T-helper 1 cell treated with Interleukin-12 subunit alpha and Interleukin-12 subunit beta and Interleukin-4 antibody, amounts not matched to agents 30 μg/mL and 1 μg/mL, for 36 hours (primary cell): ENCODE data around the gene SCAMP4.
"Not testable (repeated sequence)": the region's sequence is repeated elsewhere in the genome, so short reads cannot be mapped to it uniquely, and the experiment has no call there.

ENCODE experiments used
- H3K27ac Mint-ChIP-seq: one replicate; pipeline ENCODE4 v1.8.0; 2021; ENCODE audit warnings: mild to moderate bottlenecking, mixed read lengths
- H3K27me3 Mint-ChIP-seq: one replicate; pipeline ENCODE4 v1.8.0; 2021; ENCODE audit warnings: low read depth, mixed read lengths
- H3K36me3 Mint-ChIP-seq: one replicate; pipeline ENCODE4 v1.8.0; 2021; ENCODE audit warnings: low read depth, mixed read lengths
- H3K4me1 Mint-ChIP-seq: one replicate; pipeline ENCODE4 v1.8.0; 2021; ENCODE audit warnings: low read depth, mixed read lengths
- H3K4me3 Mint-ChIP-seq: one replicate; pipeline ENCODE4 v1.8.0; 2021; ENCODE audit warnings: mild to moderate bottlenecking, moderate library complexity, mixed read lengths
- H3K9me3 Mint-ChIP-seq: one replicate; pipeline ENCODE4 v1.8.0; 2021; ENCODE audit warnings: mixed read lengths

The SCAMP4 gene

DNA sequence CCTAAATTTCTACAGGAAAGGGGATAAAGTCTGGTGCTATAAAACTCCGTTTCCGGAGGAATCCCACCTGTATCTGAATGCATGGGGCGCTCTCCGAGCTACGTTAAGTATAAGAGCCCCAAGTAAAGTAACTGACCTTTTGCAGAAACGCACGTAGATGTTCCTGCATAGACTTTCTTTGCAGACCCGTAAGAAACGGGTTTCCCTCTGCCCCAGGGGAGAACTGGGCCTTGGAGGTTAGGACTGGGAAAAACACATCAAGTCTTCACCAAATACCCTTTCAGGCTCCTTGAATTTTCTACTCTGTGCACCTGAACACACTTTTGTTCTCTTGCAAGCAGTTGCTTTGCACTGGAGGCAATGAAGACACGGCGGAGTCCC is 29.9 kb upstream of the SCAMP4 start:
- H3K27ac Mint-ChIP-seq = peak overlapping the region; percentile 97

GRCh38 chr19:1875646-1876495 is 29.3 kb upstream of the SCAMP4 start:
- H3K27ac Mint-ChIP-seq = peak overlapping the region; percentile 97
- no peaks in the 10 kb centered on the region for H3K9me3 Mint-ChIP-seq
- peaks cover 17% of the 10 kb centered on the region for H3K4me1 Mint-ChIP-seq
- peak overlapping the region; percentile 99 for H3K4me3 Mint-ChIP-seq
- no peaks in the 10 kb centered on the region for H3K27me3 Mint-ChIP-seq
- peaks cover 18% of the 10 kb centered on the region for H3K36me3 Mint-ChIP-seq

More for the DNA sequence above, 29.9 kb upstream of the SCAMP4 start:
- Mint-ChIP-seq H3K36me3 (peaks cover 20% of the 10 kb centered on the region), H3K4me3 (peak overlapping the region; percentile 99), H3K4me1 (peaks cover 16% of the 10 kb centered on the region)
- not testable (repeated sequence) for H3K27me3 Mint-ChIP-seq, H3K9me3 Mint-ChIP-seq

DNA sequence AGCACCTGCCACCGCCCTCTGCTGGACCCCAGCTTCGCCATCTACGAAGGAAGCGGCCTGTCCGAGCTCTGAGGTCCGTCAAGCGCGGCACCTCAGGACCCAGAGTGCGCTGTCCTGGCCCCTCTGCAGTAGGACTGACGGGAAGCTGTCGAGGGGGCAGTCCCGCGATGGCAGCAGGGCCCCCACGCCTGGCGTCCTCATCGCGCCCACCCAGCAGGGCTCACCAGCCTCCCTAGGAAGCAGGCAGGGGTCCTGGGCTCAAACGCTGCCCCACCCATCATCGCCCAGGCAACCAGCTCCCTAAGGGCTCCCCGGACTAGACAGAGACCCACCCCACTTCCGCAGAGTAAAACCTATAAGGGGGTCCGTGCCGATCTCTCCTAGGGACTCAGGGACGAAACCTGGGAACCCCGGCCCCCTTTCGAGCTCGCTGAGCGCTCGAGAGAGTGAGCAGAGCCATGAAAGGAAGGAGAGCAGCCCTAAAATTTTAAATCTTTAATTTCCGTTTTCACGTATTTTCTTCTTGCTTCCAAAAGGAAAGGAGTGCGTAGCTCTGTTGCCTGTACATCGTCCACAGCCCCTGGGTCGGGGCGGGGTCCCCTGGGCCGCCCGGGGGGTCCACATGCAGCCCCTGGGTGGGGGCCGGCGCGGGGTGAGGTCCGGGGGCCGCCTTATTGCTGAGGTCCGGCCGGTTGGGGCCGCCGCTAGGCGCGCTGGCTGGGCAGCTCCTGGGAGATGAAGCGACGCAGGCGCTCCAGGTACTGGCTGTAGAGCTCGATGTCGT is 28.5 kb upstream of the SCAMP4 start:
- peak overlapping the region; percentile 87 for H3K27ac Mint-ChIP-seq
- not testable (repeated sequence) for H3K9me3 Mint-ChIP-seq, H3K27me3 Mint-ChIP-seq
- peak overlapping the region; percentile 86 for H3K4me3 Mint-ChIP-seq
- peaks cover 17% of the 10 kb centered on the region for H3K4me1 Mint-ChIP-seq
- peaks cover 18% of the 10 kb centered on the region for H3K36me3 Mint-ChIP-seq

GRCh38 chr19:1877280-1877660 is 27.9 kb upstream of the SCAMP4 start:
- Mint-ChIP-seq H3K36me3 (peaks cover 18% of the 10 kb centered on the region), H3K4me1 (peaks cover 20% of the 10 kb centered on the region)
- not testable (repeated sequence) for H3K27me3 Mint-ChIP-seq, H3K9me3 Mint-ChIP-seq, H3K27ac Mint-ChIP-seq, H3K4me3 Mint-ChIP-seq

GRCh38 chr19:1878583-1878982 is 26.6 kb upstream of the SCAMP4 start:
- peak overlapping the region; percentile 36 for H3K27ac Mint-ChIP-seq
- peaks cover 28% of the 10 kb centered on the region for H3K36me3 Mint-ChIP-seq
- peaks cover 33% of the 10 kb centered on the region for H3K4me1 Mint-ChIP-seq
- not testable (repeated sequence) for H3K9me3 Mint-ChIP-seq, H3K27me3 Mint-ChIP-seq, H3K4me3 Mint-ChIP-seq

DNA sequence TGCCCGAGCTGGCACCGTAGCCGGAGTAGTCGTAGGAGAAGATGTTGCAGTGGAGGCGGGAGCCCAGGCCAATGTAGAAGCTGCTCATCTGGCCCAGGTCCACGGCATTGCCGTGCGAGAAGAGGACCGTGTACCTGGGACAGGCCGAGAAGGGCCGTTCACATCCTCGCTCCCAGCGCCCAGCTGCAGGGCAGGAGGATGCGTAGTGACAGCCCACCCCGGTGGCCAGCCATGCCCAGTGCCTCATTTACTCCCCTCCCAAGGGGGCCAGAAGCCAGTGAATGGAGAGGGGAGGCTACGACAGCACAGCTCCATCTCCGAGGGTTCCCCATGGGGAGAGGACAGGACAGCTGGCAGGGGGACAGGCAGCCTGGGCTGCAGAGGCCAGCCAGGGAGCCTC is 25.2 kb upstream of the SCAMP4 start:
- H3K27ac Mint-ChIP-seq, H3K27me3 Mint-ChIP-seq, H3K9me3 Mint-ChIP-seq, H3K4me3 Mint-ChIP-seq: not testable (repeated sequence)
- H3K36me3 Mint-ChIP-seq = peaks cover 28% of the 10 kb centered on the region
- H3K4me1 Mint-ChIP-seq = peaks cover 29% of the 10 kb centered on the region

GRCh38 chr19:1880611-1881392 is 24.4 kb upstream of the SCAMP4 start:
- H3K27me3 Mint-ChIP-seq = no peaks in the 10 kb centered on the region
- no peak overlapping the region for H3K4me3 Mint-ChIP-seq
- no peaks in the 10 kb centered on the region for H3K9me3 Mint-ChIP-seq
- H3K36me3 Mint-ChIP-seq = peaks cover 23% of the 10 kb centered on the region
- H3K27ac Mint-ChIP-seq = no peak overlapping the region
- peaks cover 25% of the 10 kb centered on the region for H3K4me1 Mint-ChIP-seq

GRCh38 chr19:1881393-1882088 is 23.7 kb upstream of the SCAMP4 start:
- Mint-ChIP-seq H3K4me1 (peaks cover 25% of the 10 kb centered on the region), H3K36me3 (peaks cover 23% of the 10 kb centered on the region), H3K4me3 (peak overlapping the region; percentile 98), H3K27ac (peak overlapping the region; percentile 97)
- not testable (repeated sequence) for H3K9me3 Mint-ChIP-seq, H3K27me3 Mint-ChIP-seq

GRCh38 chr19:1882089-1882785 is 23.0 kb upstream of the SCAMP4 start:
- Mint-ChIP-seq H3K27me3 (no peaks in the 10 kb centered on the region), H3K27ac (peak overlapping the region; percentile 97), H3K4me3 (peak overlapping the region; percentile 98), H3K9me3 (no peaks in the 10 kb centered on the region), H3K36me3 (peaks cover 23% of the 10 kb centered on the region), H3K4me1 (peaks cover 25% of the 10 kb centered on the region)

DNA sequence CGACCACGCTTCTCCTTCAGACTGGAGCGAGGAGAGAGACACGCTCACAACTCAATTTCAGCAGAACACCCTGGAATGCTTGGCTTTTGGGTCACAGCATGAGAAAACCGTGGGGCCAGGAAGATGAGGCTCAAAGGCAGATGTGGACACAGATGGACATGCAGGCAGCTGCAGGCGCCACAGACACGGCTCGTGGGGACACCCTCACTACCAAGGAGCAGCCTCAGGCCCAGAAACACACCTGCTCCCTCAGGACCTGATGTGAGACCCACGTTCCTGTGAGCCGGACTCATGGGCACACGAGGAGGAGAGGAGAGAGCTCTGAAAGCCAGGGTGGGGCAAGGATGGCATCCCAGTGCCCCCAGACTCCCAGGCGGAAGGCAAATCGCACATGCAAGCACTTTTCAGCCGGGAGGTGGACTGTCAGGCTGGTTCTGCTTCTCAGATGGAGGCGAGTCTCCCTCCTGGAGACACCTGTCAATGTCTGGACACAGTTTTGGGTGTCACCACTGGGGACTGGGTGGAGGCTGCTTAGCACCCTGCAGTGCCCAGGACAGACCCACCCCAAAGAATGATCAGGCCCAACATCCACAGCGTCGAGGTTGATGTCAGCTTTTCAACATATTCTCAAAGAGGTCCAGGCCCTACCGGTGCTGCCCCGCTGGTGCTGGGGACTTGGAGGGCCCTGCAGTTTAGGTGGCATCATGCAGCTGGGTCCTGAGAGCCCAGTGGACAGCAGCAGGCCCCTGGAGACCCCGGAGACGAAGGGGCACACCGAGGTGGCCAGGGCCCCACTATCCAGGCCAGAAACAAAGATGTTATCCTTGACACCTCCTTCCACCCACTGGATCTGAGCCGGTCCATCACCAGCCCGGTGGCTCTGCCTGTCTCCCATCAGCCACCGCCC is 22.2 kb upstream of the SCAMP4 start:
- H3K36me3 Mint-ChIP-seq = peaks cover 23% of the 10 kb centered on the region
- no peaks in the 10 kb centered on the region for H3K27me3 Mint-ChIP-seq
- H3K4me1 Mint-ChIP-seq = peaks cover 29% of the 10 kb centered on the region

GRCh38 chr19:1883784-1884183 is 21.4 kb upstream of the SCAMP4 start:
- peaks cover 29% of the 10 kb centered on the region for H3K4me1 Mint-ChIP-seq
- peaks cover 20% of the 10 kb centered on the region for H3K36me3 Mint-ChIP-seq
- no peaks in the 10 kb centered on the region for H3K27me3 Mint-ChIP-seq

More for the DNA sequence above, 22.2 kb upstream of the SCAMP4 start:
- H3K27ac Mint-ChIP-seq = peak overlapping the region; percentile 97
- H3K9me3 Mint-ChIP-seq = no peaks in the 10 kb centered on the region
- H3K4me3 Mint-ChIP-seq = peak overlapping the region; percentile 98

GRCh38 chr19:1884291-1884718 is 20.9 kb upstream of the SCAMP4 start:
- no peaks in the 10 kb centered on the region for H3K9me3 Mint-ChIP-seq
- H3K4me3 Mint-ChIP-seq = peak overlapping the region; percentile 98
- peaks cover 20% of the 10 kb centered on the region for H3K36me3 Mint-ChIP-seq
- peaks cover 29% of the 10 kb centered on the region for H3K4me1 Mint-ChIP-seq
- peak overlapping the region; percentile 97 for H3K27ac Mint-ChIP-seq
- H3K27me3 Mint-ChIP-seq = no peaks in the 10 kb centered on the region

More at GRCh38 chr19:1883784-1884183, 21.4 kb upstream of the SCAMP4 start:
- Mint-ChIP-seq H3K4me3 (peak overlapping the region; percentile 98), H3K9me3 (no peaks in the 10 kb centered on the region), H3K27ac (peak overlapping the region; percentile 97)
